T-helper 22 cell (primary cell): ENCODE results near the gene SEC14L3.

Source experiments
- DNase-seq: peaks from one replicate; pipeline ENCODE4 v3.0.0-alpha.2; 2020; ENCODE audit warnings: low read depth

The SEC14L3 gene

GRCh38 chr22:30444632-30445437, 27.0 kb downstream of the SEC14L3 start:
- DNase-seq, result no peak

GRCh38 chr22:30441088-30441487, 30.7 kb downstream of the SEC14L3 start:
- DNase-seq, result no peak

DNA sequence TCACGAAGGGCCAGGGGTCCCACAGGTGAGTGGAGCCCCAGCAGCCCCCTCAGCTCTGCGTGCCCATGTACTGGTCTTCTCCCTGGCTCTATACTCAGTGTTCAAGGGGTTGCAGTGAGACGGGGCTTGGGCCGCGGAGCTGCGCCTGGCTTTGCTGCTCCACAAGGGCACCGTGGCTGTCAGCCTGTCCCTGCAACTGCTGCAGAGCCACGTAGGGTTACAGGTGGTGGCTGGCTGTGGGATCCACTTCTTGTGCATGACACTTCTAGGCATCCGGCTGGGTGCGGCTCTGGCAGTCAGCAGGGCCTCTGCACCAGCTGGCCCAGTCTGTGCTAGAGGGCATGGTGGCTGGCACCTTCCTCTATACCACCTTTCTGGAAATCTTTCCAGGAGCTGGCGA, 32.0 kb downstream of the SEC14L3 start:
- DNase-seq, result no peak

- DNase-seq, result no peak
These were observed 32.6 kb downstream of the SEC14L3 start for GRCh38 chr22:30439226-30439625.

DNA sequence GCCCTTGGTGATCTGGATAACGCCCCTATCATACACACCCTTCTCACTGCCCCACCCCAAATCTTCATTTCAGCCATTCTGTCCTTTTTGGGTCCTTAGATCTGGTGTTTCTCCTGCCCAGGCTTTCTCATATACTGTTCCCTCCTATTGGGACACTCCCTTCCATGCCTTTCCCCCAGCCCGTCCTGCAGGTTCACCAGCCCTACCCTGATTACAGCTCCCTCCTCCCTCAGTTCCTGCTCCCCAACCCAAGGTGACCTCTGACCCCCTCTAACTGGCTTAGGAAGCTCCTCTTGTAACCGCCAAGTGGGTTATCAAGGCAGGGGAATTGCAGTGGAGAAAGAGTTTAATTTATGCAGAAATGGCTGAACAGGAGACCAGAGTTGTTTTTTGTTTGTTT, 33.3 kb downstream of the SEC14L3 start:
- no peak for DNase-seq

GRCh38 chr22:30436196-30436595, 35.6 kb downstream of the SEC14L3 start:
- no peak for DNase-seq

DNA sequence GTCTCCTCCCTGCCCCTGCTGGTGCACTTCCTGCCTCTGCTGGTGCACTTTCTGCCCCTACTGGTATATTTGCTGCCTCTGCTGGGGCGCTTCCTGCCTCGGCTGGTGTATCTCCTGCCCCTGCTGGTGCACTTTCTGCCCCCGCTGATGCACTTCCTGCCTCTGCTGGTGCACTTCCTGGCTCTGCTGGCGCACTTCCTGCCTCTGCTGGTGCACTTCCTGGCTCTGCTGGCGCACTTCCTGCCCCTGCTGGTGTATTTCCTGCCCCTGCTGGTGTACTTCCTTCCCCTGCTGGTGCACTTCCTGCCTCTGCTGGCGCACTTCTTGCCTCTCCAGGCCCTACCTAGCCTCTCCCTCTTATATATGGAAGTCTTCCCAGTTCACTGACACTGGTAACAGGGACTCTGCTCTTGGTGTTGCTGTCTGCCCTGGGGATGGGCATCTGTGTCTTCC, 36.1 kb downstream of the SEC14L3 start:
- peak; percentile 92 for DNase-seq

DNA sequence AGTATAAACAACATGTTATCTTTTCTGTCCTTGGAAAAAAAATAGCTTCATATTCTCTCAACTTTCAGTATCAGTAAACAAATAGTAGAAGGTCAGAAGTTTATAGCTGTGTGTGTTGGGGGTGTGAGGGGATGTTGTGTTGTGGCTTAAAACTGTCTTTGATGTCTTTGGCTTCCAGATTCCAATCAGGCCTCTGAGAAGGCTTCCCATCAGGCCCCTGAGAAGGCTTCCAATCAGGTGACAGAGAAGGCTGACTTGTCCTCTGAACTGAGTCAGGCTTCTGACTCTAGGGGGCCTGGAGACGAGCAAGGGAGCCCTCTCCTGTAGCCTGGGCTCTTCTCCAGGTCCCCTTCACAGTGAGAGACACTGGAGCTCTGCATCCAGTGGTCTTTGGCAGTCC, 37.0 kb downstream of the SEC14L3 start:
- DNase-seq, result no peak

DNA sequence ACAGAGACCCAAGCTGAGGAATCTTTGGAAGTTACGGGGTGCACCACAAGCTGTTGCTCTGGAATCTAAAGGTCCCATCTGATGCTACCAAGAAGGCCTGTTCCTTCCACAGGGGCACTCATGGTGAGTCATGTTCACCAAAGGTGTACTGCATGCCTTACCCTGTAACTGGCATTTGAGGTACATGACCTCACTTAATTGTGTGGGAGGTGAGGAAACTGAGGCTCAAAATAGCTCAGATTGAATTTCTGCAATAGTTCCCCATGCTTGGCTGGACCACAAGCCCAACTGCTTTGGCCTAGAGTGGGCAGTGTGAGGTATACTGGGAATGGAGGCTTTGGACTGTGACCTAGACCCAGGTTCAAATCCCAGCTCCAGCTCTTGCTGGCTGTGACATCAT, 38.0 kb downstream of the SEC14L3 start:
- DNase-seq, result no peak

- no peak for DNase-seq
These were observed 38.6 kb downstream of the SEC14L3 start for GRCh38 chr22:30433227-30433626.

GRCh38 chr22:30432520-30432919, 39.3 kb downstream of the SEC14L3 start:
- DNase-seq, result no peak

- no peak for DNase-seq
These were observed 39.7 kb downstream of the SEC14L3 start for GRCh38 chr22:30432096-30432495.

- no peak for DNase-seq
These were observed 40.9 kb downstream of the SEC14L3 start for GRCh38 chr22:30430933-30431332.

- no peak for DNase-seq
These were observed 41.9 kb downstream of the SEC14L3 start for GRCh38 chr22:30429887-30430286.

DNA sequence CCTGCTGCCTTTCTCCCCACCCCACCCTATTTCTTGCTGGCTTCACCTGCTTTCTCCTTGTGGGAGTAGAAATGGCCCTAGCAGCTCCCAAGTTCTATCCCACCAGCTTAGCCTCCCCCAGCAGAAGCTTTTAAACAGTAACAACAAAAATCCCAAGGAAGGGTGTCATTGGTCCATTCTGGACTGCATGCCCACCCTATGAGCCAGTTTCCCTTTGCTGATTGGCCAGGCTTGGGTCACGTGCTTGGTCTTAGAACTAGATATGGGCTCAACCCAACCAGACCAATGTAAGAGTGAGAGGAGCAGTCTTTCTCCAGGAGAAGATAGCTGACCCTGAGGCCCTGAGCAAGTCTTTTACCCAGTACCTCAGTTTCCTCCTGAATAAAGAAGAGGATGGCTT, 43.9 kb downstream of the SEC14L3 start:
- DNase-seq, result no peak

- DNase-seq, result peak; percentile 74
These were observed 45.1 kb downstream of the SEC14L3 start for GRCh38 chr22:30426388-30427353.

GRCh38 chr22:30425616-30426387, 46.0 kb downstream of the SEC14L3 start, which contains the start of gene MTFP1:
MTFP1 (plus strand) TSS chr22:30425768; CDS start chr22:30425880, 112 bp downstream.
- peak; percentile 57 for DNase-seq

DNA sequence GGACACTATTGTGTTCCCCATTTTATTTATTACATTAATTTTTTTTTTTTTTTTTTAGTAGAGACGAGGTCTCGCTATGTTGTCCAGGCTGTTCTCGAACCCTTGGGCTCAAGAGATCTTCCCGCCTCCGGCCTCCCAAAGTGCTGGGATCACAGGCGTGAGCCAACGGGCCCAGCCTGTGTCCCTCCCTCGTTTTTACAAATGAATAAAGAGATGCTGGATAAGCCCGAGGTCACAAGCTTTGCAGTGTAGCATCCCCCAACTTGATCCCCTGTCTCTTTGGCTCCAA, 46.5 kb downstream of the SEC14L3 start:
- DNase-seq, result no peak

- DNase-seq, result no peak
These were observed 47.1 kb downstream of the SEC14L3 start for GRCh38 chr22:30424534-30425326.

DNA sequence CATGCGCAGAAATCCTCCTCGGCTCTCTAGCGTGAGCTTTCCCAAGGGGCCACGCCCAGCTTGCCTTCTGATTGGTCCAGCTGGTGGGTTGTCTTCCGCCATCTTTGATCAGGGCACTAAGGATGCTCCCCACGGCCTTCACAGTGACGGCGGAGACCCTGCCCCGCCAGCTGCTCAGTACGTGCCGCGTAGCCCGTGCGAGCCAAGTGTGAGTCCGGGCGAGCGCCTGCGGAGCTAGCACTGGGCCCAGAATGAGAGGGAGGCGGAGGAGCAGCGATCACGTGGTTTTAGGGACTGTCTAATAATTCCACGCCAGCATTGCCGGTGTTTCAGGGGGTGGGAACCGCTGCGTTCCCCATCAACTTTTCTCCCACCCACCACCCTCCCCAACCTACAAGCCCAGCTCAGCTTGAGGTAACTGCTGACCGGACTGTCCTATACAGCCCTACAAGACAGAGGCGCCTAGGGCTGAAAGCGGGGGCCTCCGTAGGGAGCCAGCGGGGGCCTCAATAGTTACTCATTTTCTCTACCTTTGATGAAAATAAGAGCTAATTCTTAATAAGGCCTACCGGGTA, 47.8 kb downstream of the SEC14L3 start:
- peak; percentile 98 for DNase-seq
